Activated naive CD4-positive, alpha-beta T cell treated with anti-CD3 and anti-CD28 coated beads for 36 hours (primary cell): ENCODE measurements around the gene OR10H2. TPM values are rescaled to one million over a fixed set of nuclear protein-coding genes. Genes with fewer than 3 reads are reported as not detected.

ENCODE experiments used
- CTCF ChIA-PET: fragments of 350-600 bp; sonication (Branson Sonifier 250); formaldehyde crosslinking; loops from one replicate; lab custom pipeline; 2021; ENCODE audit warnings: antibody characterized with exemption; lab: Charles Lee
- DNase-seq: peaks from one replicate; pipeline ENCODE4 v3.0.0-alpha.2; 2020
- H3K27ac Mint-ChIP-seq: one replicate; pipeline ENCODE4 v1.8.0; 2021; ENCODE audit warnings: mild to moderate bottlenecking, mixed read lengths
- H3K27me3 Mint-ChIP-seq: one replicate; pipeline ENCODE4 v1.8.0; 2021; ENCODE audit warnings: low read depth, mixed read lengths
- H3K36me3 Mint-ChIP-seq: one replicate; pipeline ENCODE4 v1.8.0; 2021; ENCODE audit warnings: low read depth, mixed read lengths
- H3K4me1 Mint-ChIP-seq: one replicate; pipeline ENCODE4 v1.8.0; 2021; ENCODE audit warnings: low read depth, mixed read lengths
- H3K4me3 Mint-ChIP-seq: one replicate; pipeline ENCODE4 v1.8.0; 2021; ENCODE audit warnings: mild to moderate bottlenecking, moderate library complexity, mixed read lengths
- H3K9me3 Mint-ChIP-seq: one replicate; pipeline ENCODE4 v1.8.0; 2021; ENCODE audit warnings: mixed read lengths
- intact Hi-C: fragments of 100-400 bp; cut with micrococcal nuclease; formaldehyde crosslinking; loops from one replicate; pipeline ENCODE4 v1.15.1; 2023
- total RNA-seq, 2 experiments: library from RNA; stranded (reverse); gene quantifications; one replicate each; pipeline ENCODE4 v1.2.3, GENCODE V29; 2021

OR10H2 gene
- total RNA-seq, 2 experiments from 2014 or later = not detected

DNA sequence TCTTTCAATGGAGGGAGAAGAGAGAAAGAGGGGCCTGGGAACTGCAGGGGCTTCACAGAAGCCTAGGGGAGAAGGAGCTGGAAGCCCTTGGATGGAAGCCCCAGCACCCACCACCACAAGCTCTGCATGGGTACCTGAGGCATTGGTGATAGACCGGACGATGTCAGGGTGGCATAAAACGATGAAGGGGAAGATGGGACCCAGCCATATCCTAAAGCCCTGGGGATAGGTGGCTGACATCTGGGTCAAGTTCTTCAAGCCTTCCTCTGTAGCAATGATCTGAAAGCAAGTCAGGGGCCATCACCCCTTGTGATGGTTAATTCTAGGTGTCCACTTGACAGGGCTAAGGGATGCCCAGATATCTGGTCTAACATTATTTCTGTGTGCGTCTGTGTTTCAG, 48.4 kb downstream of the OR10H2 start:
- CTCF ChIA-PET = no interaction called here
- Mint-ChIP-seq H3K36me3 (no peaks in the 10 kb centered on the region), H3K4me3 (no peak overlapping the region), H3K27ac (no peak overlapping the region), H3K27me3 (no peaks in the 10 kb centered on the region), H3K4me1 (peaks cover 5% of the 10 kb centered on the region), H3K9me3 (no peaks in the 10 kb centered on the region)
- intact Hi-C loops = no loop called here
- DNase-seq = no peak

DNA sequence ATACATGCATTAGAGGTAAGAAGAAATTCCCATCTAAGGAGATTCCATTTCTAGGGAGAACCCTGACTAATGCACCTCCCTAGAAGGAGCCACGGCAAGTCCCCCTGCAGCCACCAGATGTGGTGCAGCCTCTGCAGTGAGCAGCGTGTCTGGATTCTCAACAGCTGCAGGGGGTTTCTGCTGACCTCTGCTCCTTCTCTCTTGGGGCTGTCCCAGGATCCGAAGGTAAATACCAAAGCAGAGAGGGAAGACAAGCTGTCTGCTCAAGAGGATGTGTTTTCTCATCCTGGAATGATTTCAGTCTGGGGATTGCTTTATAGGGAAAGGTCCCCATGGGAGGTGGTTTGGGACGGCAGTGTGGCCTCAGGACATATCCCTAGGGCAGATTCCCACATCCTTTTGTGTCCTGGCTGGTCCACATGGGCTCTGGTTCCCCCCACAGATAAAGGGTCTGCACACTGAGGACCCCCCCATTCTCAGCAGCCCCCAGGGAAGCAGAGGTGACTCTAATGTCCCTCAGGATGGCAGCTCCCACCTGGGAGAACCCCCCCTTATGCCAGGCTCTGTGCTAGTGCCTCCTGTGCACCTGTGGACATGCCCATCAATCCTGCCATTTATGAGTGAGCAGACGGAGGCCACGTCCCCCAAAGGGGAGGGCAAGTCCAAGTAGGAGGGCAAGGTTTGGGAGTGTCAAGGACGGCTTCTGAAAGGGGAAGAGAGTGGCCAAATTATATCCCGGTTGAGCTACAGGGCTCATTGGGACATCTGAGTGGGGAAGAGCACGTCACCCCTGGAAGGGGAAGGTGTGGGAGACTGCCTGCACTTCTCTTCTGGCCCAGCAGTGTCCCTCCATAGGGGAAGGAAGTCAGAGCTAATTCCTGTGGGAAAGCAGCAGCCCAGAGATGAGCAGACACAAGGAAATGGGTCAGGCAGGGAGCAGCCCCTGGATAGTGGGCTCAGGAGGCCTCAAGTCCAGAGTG, 49.5 kb downstream of the OR10H2 start:
- no peak overlapping the region for H3K4me3 Mint-ChIP-seq
- peaks cover 5% of the 10 kb centered on the region for H3K4me1 Mint-ChIP-seq
- H3K9me3 Mint-ChIP-seq = no peaks in the 10 kb centered on the region
- no peak for DNase-seq
- H3K27ac Mint-ChIP-seq = no peak overlapping the region
- intact Hi-C loops = no loop called here
- H3K27me3 Mint-ChIP-seq = no peaks in the 10 kb centered on the region
- CTCF ChIA-PET = no interaction called here
- no peaks in the 10 kb centered on the region for H3K36me3 Mint-ChIP-seq

Other genes with a start within 250 kb of the OR10H2 start
- gene PGLYRP2, start 248.5 kb upstream of the OR10H2 start, total RNA-seq = under 1 TPM; 0.07 TPM
- gene CYP4F22, start 219.5 kb upstream of the OR10H2 start, total RNA-seq = under 1 TPM; 0.17 to 0.29 TPM
- not detected for gene CYP4F8, start 112.8 kb upstream of the OR10H2 start, total RNA-seq
- under 1 TPM; 0.62 to 0.76 TPM for gene CYP4F3, start 87.1 kb upstream of the OR10H2 start, total RNA-seq
- not detected for gene CYP4F12, start 54.9 kb upstream of the OR10H2 start, total RNA-seq
- gene OR10H3, start 10.0 kb downstream of the OR10H2 start, total RNA-seq = not detected
- gene OR10H5, start 59.6 kb downstream of the OR10H2 start, total RNA-seq = not detected
- gene OR10H1, start 87.6 kb downstream of the OR10H2 start, total RNA-seq = not detected
- under 1 TPM in 1 of 2 experiments, not detected in 1; 0.24 TPM for gene CYP4F2, start 170.1 kb downstream of the OR10H2 start, total RNA-seq
- not detected for gene CYP4F11, start 206.5 kb downstream of the OR10H2 start, total RNA-seq
- gene OR10H4, start 221.0 kb downstream of the OR10H2 start, total RNA-seq = not detected